Esophagus squamous epithelium (tissue), 4 donors: ENCODE measurements around the gene WDR49.

Experiments used
- POLR2A ChIP-seq, 4 donors: fragments of 450-650 bp; IDR thresholded peaks; one replicate each; pipeline ENCODE4 v1.6.1; 2017; ENCODE audit warnings: antibody characterized with exemption in 4 of 4, mild to moderate bottlenecking in 4 of 4, moderate library complexity in 3 of 4
- TF ChIP-seq, protein P1 (sequence below), 6 experiments: fragments of 450-650 bp in 4 of 6; fragments of 200-600 bp in 2 of 6; sonication (generic) in 2 of 6; IDR thresholded peaks; one replicate each; pipeline ENCODE4 v1.5.1; 2016 to 2019; ENCODE audit warnings: antibody characterized with exemption in 6 of 6, mild to moderate bottlenecking in 4 of 6, moderate library complexity in 4 of 6

DNA sequence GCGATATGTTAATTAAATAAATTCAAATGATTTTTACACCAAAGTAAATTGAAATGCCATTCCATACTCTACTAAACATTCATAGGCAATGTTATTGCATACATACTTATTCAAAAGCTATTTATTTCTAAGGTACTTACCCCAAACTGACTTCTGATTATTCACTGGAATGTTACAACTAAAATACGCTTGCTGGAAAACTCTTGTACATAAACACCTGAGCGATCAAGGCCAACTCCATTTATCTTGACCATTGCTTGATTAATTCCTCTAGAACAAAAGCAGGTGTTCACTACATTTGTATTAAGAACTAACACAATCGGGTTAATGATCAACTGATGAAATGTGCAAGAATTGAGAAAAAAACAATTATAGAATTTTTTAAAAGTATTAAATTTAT lies 179.9 kb downstream of the WDR49 start, which contains the start of gene SERPINI2:
- TF ChIP-seq, protein P1, sequence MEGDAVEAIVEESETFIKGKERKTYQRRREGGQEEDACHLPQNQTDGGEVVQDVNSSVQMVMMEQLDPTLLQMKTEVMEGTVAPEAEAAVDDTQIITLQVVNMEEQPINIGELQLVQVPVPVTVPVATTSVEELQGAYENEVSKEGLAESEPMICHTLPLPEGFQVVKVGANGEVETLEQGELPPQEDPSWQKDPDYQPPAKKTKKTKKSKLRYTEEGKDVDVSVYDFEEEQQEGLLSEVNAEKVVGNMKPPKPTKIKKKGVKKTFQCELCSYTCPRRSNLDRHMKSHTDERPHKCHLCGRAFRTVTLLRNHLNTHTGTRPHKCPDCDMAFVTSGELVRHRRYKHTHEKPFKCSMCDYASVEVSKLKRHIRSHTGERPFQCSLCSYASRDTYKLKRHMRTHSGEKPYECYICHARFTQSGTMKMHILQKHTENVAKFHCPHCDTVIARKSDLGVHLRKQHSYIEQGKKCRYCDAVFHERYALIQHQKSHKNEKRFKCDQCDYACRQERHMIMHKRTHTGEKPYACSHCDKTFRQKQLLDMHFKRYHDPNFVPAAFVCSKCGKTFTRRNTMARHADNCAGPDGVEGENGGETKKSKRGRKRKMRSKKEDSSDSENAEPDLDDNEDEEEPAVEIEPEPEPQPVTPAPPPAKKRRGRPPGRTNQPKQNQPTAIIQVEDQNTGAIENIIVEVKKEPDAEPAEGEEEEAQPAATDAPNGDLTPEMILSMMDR (IDR thresholded peaks at IDR 0.05) = no peak
- TF ChIP-seq POLR2A (IDR thresholded peaks at IDR 0.05) = no peak
